HG03139 (cell line): ENCODE data around the gene CLASP1.
A peak's percentile ranks its signal among the peaks of the same experiment; 100 is the strongest.
"Not testable (repeated sequence)": the region's sequence is repeated elsewhere in the genome, so short reads cannot be mapped to it uniquely, and the experiment has no call there.

Experiments
- ATAC-seq: cut with Tn5 transposase; IDR thresholded peaks from one replicate; pipeline ENCODE4 v1.9.1; 2021; ENCODE audit not compliant: unreplicated experiment

CLASP1 gene

DNA sequence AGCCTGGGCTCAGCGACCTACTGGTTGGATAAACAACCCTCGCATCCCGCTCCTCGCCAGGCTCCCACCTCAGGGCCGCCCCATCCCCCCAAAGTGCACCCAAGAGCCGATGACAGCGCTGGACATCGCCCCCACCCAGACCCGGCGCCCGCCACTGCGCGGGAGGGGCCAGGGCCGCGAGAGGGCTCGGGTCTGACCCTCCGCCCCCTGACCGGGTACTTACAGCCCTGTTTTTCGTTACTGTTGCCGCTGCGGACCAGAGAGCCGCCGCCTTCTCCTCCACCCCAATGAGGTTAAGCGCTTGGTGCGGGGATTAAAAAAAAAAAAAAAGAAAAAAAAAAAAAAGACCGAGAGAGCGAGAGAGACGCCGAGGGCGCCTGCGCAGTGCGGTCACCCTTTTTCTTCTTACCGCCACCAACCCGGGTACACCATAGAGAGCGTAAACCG lies at the start of gene CLASP1:
Gene CLASP1 (minus strand): TSS at position 314 of the 447 bp plus-strand sequence. CDS start 43,567 bp downstream, outside the sequence.
- ATAC-seq, result peak; percentile 25

DNA sequence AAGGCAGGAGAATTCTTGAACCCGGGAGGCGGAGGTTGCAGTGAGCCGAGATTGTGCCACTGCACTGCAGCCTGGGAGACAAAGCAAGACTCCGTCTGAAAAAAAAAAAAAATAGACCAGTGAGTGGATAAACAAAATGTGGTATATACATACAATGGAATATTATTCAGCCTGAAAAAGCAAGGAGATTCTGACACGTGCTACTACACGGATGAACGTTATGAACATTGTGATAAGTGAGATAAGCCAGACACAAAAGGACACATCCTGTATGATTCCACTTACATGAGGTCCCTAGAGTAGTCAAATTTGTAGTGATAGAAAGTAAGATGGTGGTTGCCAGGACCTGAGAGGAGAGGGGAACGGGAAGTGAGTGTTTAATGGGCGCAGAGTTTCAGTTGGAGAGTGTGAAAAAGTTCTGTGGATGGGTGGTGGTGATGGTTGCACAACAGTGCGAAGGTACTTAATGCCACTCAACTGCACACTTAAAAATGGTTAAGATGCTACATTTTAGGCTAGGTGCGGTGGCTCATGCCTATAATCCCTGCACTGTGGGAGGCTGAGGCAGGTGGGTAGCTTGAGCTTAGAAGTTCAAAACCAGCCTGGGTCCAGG lies 49.2 kb upstream of the CLASP1 start:
- ATAC-seq, result no peak

DNA sequence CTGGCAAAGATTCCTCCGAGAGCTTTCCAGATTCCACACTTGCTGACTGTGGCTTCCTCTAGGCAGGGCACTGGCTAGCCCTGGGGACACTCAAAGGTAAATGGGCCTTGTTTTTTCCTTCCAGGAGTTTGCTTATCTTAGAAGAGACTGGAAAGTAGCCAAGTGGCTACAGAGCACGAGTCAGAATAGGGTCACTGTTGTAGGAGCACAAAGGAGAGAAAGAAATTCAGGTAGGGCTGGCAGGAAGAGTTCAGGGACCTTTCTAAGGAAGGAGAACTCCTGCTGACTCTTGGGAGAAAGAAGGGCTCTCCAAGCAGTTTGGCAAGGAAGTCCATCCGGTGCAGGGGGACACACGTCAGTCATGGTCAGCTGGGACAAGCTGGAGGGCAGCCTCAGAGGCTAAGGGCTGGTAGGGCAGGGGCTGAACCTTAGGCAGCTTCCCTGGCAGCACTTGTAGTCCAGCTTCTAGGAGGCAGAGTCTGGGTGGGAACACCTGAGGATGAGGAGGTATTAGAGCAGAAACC lies 47.9 kb upstream of the CLASP1 start:
- ATAC-seq, result no peak

DNA sequence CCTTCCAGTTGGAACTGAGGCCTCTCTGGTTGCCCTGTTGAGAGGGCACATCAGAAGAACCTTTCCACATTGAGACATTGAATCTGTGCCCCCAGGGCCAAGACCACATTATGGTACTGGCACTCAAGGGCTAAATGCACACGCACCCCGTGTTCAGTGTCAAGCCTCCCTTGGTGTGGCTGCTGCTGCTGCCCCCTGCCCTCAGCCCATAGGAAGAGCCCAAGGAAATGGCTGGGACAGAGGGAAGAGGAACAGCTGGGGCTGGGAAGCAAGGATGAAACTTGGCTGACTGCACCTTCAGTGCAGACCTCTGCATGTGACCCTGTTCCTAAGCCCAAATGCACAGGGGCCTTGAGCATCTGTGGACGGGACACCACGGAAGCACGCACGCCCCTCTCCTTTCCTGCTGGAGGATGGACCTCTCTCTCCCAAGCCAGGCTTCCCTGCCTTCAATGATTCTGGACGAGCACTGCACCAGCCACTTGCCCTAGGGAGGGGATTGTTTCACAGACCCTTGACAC lies 47.2 kb upstream of the CLASP1 start:
- ATAC-seq, result no peak

DNA sequence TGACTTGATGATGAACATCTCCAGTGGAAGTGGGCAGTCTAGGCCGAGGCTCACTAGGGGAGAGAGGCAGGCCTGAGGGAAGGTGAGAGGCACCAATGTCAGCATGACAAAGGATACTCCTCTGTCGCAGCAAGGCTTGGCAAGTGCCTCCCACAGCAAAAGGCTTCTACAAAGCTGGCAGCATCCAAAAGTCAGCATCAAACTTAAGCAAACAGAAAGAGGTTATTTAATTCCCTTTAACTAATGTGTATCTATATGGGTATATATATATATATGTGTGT lies 45.8 kb upstream of the CLASP1 start:
- ATAC-seq, result no peak

DNA sequence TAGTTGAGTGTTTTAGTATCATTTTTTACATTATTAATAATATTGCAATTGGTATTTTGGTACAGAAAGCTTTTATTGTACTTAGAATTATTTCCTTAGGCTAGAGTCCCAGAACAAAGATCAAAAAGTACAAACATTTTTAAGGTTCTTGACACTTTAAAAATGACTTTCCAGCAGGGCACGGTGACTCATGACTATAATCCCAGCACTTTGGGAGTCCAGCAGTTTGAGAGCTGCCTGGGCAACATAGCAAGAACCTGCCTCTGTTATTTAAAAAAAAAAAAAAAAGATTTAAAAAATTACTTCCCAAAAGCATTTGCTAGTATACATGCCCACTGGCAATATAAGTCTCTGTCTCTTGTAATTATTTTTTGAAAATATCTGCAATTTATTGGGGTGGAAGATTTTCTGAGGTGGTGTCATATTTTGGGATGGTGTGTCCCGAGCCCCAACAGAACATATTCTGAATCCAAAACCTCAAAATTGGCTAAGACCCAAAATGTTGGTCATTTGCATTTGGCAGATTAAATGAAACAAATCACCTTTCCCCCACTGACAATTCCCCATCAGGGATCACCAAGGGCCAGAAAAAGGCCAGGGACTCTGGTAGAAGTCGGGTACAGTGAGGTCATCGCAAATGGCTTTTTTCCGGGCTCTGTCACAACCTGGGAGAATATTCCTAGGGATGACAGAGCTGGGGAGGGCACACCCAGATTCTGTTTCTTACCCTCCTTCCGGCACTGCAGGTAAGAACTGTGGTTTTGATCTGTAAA lies 45.3 kb upstream of the CLASP1 start:
- ATAC-seq, result no peak

DNA sequence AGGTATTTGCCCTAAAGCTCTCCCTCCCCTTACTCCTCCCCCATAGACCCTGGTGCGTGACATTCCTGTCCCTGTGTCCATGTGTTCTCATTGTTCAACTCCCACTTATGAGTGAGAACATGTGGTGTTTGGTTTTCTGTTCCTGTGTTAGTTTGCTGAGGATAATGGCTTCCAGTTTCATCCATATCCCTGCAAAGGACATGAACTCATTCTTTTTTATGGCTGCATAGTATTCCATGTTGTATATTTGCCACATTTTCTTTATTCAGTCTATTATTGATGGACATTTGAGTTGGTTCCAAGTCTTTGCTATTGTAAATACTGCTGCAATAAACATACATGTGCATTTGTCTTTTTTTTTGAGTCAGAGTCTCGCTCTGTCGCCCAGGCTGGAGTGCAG lies 41.3 kb upstream of the CLASP1 start:
- ATAC-seq, result not testable (repeated sequence)

DNA sequence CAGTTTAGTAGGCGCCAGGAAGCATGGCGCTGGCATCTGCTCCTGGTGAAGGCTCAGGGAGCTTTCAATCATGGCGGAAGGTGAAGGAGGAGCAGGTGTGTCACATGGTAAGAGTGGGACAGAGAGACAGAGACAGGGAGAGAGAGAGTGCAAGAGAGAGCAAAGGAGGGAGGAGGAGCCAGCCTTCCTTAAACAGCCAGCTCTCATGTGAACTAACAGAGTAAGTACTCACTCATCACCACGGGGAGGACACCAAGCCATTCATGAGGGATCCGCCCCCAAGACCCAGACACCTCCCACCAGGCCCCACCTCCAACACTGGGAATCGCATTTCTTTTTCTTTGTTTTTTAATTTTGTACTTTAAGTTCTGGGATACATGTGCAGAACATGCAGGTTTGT lies 40.8 kb upstream of the CLASP1 start:
- ATAC-seq, result no peak

DNA sequence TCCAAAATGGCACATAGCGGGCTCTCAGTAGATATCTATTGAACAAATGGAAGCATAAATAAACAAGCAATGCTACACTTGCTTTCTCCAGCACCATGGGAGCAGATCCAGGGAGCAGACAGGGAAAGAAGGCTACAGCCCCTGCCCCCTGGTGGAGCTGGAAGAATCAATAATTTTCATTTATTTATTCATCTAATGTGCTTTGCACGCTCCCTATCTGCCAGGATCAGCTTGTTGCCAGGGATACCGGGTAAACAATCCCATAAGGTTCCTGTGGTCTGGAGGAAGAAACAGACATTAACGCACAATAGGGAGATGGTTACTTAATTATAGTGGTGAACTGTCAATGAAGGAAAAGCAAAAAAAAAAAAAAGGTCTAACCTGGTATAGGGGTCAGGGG lies 40.1 kb upstream of the CLASP1 start:
- ATAC-seq, result no peak

DNA sequence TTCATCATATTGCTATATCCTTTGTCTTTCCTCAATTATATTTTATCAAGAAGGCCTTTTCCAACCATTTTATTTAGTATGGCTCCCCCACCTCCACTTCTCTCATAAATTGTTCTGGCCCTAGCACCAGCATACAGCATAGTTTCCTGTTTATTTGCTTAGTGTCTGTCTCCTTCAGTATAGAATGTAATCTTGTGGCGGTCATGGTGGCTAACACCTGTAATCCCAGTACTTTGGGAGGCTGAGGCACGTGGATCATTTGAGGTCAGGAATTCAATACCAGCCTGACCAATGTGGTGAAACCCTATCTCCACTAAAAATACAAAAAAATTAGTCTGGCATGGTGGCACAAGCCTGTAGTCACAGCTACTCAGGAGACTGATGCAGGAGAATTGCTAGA lies 39.6 kb upstream of the CLASP1 start:
- ATAC-seq, result no peak

DNA sequence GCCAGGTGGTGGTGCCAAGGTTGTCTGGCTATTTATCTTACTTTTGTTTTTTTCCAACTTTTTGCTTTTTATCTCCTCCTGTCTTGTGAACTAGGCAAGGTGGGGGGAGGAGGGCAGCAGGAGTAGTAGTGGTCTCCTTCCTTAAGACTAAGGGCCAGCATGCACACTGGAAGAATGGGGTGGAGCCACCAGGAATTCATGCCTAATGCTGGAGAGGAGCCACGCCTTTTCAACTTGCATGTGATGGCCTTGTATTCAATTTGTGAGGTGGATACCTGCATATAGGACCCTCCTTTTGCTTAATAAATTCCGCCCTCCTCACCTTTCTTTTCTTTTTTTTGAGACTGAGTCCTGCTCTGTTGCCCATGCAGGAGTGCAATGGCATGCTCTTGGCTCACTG lies 37.6 kb upstream of the CLASP1 start:
- no peak for ATAC-seq

DNA sequence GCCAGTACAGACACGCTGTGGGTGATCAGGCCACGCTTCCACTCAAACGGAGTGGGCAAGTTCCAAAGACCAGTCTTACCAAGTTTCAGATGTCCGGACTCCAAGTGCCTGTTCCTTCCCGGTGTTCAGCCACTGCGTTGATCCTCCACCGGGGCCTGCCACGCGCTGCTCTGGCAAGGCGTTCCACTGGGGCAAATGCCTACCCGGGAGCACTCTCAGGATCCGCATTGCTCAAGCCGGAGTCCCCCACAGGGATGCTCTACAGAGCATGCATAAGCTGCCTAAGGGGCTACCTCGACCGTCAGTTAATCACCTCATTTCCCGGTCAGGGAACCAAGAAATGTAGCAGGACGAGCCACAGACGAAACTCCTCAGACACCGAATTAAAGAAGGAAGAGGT lies 37.0 kb upstream of the CLASP1 start:
- ATAC-seq, result no peak

DNA sequence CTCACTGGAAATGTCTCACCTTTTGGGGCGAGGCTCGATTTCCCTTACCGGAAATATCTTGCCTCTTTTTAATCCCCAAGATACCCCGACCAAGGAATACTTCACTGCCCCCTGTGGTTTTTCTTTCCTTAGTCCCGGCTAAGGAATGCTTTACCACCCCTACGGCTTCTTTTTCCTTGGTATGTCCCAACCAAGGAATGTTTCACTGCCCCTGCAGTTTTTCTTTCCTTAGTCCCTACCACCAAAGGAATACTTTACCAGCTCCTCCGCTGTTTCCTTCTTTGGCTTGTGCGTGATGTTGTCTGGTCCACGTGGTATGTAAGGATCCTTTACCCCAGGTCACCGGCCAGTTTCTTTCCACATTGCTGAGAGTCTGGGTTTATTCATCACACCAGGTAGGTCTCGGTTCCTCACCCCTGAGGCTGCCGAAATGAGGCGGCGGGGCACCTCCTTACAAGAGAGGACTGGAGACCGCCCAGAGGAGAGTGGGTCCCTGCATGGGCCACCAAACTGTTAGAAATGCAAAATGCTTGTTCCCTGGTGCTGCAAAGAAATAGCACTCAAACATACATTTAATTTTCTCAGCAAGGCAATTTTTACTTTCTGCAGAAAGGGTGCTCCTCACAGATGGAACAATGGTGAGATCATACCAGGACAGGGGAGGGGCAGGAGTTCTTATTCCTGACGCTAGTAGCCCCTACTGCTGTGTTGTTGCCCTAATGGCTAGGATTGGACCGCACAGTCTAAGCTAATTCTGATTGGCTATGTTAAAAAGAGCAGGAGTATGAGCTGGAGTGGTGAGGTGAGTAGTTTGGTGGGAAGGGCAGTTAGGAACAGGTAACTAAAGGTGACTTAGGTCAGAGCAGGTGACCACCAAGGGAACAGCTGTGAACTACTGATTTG lies 33.4 kb upstream of the CLASP1 start:
- no peak for ATAC-seq

DNA sequence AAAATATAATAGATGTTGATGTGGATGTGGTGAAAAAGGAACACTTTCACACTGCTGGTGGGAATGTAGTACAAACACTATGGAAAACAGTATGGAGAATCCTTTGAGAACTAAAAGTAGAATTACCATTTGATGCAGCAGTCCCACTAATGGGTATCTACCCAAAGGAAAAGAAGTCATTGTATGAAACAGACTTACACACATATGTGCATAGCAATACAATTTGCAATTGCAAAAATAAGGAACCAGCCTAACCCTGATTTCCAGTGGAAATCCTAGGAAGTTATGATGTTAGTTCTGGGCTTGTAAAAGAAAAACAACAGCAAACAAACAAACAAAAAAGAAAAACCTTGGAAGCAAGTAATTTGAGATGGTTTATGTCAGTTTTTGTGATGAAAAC lies 28.6 kb upstream of the CLASP1 start:
- no peak for ATAC-seq

DNA sequence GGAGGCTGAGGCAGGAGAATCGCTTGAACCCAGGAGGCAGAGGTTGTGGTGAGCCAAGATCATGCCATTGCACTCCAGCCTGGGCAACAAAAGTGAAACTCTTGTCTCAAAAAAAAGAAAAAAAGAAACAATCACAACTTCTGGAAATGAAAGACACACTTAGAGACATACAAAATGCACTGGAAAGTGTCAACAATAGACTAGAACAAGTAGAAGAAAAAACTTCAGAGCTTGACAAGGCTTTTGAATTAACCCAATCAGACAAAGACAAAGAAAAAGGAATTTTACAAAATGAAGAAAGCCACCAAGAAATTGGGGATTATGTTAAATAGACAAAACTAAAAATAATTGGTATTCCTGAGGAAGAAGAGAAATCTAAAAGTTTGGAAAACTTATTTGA lies 22.4 kb upstream of the CLASP1 start:
- ATAC-seq, result not testable (repeated sequence)

DNA sequence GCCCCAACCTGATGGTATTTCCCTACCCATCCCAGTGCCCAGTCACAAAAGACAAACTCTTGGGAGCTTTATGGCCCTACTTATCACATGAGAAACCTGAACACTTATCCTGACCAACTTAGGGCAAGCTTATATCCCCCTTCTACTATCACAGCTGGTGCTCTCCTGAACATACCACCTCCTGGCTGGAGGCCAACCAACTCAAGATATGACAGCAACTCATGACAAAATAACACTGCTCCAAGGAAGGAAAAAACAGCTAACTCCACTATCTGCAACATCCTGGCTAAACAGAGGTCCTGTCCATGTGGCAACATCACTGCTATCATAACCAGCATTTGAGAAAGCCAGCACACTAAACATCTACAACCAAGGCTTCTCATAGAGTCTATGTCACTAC lies 20.9 kb upstream of the CLASP1 start:
- ATAC-seq, result no peak

DNA sequence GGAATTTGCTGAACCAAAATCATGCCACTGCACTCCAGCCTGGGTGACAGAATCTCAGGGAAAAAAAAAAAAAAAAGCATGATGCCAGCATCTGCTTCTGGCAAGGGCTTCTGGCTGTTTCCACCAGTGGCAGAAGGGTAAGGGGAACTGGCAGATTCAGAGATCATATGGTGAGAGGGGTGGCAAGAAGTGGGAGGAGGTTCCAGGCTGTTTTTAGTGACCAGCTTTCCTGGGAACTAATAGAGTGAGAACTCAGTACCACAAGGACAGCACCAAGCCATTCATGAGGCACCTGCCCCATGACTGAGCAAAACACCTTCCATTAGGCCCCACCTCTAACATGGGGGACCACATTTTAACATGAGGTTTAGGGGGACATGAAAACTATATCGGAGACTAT lies 18.4 kb upstream of the CLASP1 start:
- ATAC-seq, result no peak

DNA sequence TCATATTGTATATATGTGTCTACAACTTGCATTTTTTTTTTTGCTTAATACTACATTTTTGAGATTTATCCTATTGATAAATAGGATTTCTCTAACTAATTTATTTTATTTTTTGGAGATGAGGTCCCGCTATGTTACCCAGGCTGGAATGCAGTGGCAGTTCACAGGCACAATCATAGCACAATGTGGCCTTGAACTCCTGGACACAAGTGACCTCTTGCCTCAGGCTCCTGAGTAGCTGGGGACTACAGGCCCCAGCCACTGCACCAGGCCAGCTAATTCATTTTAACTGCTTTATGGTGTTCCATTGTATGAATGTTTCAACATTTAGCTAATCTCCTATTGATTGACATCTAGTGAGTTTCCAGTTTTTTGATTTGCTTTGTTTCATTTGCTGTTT lies 16.8 kb upstream of the CLASP1 start:
- no peak for ATAC-seq

DNA sequence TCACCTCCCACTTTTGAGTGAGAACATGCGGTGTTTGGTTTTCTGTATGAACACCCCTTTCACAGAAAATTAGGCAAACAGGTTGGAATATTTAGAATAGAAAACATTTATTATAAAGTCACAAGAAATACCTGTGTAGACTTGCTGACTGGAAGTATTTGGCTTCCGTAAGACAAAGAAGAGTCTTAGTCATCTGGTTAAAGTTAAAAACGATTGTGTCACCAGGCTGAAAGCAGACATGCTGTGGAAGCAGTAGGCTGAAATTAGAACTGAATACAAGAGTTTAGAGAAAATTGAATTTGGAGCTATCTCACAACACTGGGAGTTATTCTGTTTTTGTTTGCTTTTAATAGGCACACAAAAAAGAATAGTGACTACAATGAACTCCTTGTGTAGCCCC lies 16.2 kb upstream of the CLASP1 start:
- ATAC-seq, result no peak

DNA sequence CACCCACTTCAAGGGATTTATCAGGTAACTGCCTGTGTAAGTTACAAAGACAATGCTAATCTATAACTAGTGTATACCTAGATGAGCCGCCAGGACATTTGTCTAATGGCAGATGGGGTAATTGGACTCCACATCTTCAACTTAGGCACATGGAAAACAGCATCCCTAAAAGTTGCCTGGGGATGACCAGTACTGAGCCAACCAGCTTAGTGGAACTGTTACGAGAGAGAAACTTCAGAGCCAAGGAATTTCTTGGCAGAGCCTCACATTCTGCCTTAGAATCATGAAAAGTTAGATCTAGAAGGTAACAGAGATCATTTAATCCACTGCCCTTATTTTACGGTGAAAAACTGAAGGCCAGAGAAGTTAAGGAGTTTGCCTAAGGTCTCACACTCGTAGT lies 15.5 kb upstream of the CLASP1 start:
- ATAC-seq, result no peak

DNA sequence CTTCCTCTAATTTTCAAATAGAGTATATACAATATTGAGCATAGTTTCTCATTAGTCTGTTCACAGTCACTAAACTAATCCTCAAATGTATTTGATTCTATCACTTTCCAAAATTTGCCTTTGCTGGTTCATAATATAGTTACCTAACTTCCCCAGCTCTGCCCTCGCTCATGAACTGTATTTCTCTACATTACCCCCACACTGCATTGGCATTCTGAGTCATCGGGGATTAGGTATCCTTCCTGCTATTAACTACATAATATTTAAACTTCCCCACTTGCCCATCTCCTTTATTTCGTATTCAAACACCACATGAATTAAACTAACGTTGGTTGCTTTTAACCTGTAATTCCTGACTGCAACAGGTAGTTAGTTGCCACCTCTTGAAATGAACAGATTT lies 14.8 kb upstream of the CLASP1 start:
- ATAC-seq, result no peak

DNA sequence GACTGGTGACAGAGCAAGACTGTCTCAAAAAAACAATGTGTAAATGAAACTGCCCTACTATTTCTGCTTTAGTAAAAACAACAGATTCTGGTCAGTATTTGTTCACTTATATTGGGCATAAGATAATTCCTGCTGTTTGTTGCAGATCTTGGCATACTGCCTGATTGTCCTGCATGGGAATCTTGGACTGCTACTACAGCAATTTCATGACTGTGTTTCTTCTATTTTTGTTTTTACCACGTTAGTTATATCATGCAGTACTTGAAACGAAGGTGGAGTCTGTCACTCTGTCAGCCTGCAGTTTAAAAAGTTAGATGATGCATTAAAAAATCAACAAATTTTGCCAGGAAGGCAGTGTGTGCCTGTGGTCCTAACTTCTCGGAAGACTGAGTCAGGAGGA lies 14.2 kb upstream of the CLASP1 start:
- ATAC-seq, result no peak
